ENCODE measurements around the gene SNCB.

DNA sequence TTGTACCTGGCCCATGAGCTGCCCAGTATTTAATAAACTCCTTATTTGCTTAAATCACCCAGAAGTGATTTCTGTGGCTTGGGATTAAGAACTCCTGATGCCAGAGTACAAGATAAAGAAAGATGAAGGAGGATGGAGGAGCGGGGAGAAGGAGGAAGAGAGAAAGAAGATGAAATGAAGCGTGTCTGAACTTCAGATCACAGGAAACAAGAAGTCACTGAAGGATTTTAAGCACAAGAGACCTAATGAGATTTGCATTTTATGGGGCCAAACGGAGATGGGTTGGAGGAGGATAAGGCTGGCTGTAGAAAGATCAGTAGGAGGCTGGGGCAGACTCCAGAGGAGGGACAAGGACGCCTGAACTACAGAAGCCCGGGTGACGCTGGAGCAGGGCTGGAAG lies 3.3 kb upstream of the SNCB start:
- TF ChIP-seq, protein P1, sequence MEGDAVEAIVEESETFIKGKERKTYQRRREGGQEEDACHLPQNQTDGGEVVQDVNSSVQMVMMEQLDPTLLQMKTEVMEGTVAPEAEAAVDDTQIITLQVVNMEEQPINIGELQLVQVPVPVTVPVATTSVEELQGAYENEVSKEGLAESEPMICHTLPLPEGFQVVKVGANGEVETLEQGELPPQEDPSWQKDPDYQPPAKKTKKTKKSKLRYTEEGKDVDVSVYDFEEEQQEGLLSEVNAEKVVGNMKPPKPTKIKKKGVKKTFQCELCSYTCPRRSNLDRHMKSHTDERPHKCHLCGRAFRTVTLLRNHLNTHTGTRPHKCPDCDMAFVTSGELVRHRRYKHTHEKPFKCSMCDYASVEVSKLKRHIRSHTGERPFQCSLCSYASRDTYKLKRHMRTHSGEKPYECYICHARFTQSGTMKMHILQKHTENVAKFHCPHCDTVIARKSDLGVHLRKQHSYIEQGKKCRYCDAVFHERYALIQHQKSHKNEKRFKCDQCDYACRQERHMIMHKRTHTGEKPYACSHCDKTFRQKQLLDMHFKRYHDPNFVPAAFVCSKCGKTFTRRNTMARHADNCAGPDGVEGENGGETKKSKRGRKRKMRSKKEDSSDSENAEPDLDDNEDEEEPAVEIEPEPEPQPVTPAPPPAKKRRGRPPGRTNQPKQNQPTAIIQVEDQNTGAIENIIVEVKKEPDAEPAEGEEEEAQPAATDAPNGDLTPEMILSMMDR (IDR thresholded peaks at IDR 0.05) = no peak
- TF ChIP-seq FOXM1 (IDR thresholded peaks at IDR 0.05; ENCODE audit: low read depth) = no peak
